GM10847 (cell line): Measurements from ENCODE around the gene ARNT2.

Source experiments
- POLR2A ChIP-seq: IDR thresholded peaks from 2 replicates; pipeline ENCODE4 v1.6.1; 2011; ENCODE audit not compliant: insufficient read length; ENCODE audit errors: extremely low read depth

ARNT2 gene

DNA sequence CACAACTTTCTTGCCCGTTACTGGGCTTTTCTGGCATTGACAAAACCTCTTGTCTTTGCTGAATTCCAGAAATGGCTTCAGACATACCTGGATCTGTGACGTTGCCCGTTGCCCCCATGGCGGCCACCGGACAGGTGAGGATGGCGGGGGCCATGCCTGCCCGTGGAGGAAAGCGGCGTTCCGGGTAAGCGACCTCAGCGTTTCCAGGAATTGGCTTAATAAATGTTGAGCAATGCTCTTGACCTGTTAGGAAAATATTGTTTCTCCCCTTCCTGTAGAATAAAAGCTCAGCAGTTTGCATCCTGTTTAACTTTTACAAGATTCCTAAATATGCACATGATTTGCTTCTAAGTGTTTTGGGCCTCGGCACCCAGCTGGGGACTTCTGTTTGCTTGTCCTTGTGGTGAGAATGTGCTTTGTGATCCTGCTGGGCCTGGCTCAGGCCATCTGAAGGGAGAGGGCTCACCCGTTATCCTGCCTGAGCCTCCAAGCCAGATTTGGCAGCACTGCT lies 46.7 kb downstream of the ARNT2 start:
- no peak for TF ChIP-seq POLR2A

DNA sequence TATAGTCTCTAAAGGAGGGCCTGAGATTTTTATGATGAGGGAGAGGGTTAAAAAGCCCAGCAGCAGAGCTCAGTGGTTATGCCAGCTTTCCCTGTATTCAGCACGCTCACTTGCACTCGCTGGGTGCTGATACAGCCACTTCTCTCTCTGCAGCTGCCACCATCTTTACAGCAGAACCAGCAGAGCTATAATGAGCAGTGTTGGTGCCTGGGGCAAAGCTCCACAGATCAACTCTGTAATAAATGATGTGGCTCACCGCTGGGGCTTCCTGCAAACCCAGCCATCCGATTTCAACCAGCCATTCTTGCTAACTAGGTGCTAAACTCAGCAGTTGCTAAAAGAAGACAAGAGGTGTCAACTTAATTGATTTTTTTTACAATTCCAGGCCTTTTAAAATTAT lies 48.0 kb downstream of the ARNT2 start:
- no peak for TF ChIP-seq POLR2A

- TF ChIP-seq POLR2A: no peak
These were observed 51.0 kb downstream of the ARNT2 start for GRCh38 chr15:80455051-80455648.

DNA sequence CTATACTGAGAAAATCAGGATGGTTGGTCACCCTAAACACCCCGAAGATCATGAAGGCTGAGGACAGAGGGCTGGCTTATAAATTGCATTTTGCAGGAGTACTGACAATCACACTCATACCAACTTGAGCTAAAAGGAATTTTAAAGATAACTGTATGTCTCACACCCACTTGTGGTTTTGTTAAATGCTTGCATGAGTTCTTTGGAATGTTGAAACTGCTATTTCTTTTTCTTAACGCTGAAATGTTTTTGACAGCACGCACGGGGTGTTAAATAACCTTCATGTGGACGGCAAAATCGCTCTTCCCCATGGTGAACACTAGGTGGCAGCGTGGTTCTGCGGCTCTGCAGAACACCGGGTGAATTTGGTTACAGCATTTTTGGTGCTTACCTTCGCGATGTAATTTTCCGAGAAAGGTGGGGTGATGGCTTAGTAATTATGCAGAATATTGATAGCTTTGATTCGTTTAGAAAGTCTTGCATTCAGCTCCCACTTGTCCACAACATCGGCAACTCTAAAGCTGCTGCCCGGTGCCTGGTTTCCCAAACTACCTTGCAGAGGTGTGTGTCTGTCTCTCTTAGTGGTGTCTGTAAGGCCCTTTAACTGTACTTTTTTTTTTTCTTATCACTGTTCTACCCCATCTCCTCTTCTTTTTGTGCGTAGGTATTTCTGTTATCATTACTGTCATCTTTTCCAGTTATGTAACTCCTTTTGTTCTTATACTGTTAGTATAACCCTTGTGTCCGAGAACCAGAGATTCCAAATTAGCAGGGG lies 51.7 kb downstream of the ARNT2 start:
- TF ChIP-seq POLR2A: no peak

- TF ChIP-seq POLR2A: no peak
These were observed 52.6 kb downstream of the ARNT2 start for GRCh38 chr15:80456517-80457492.

DNA sequence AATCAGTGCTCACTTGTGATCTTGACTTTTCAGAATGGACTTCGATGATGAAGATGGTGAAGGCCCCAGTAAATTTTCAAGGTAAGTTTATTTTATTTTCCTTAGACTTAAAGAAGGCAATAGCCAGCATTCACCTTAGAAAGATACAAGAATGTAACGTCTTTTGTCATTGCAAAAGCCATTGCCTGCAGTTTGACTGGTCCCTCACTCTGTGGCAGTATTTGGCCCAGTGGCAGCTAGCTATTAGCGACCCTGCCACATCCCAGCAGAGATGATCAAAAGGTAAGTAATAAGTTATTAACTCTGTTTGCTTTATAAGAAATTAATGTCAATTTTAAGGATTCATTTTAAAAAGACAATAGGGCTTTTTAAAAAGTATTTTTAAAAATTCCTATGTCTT lies 53.7 kb downstream of the ARNT2 start:
- TF ChIP-seq POLR2A: no peak

DNA sequence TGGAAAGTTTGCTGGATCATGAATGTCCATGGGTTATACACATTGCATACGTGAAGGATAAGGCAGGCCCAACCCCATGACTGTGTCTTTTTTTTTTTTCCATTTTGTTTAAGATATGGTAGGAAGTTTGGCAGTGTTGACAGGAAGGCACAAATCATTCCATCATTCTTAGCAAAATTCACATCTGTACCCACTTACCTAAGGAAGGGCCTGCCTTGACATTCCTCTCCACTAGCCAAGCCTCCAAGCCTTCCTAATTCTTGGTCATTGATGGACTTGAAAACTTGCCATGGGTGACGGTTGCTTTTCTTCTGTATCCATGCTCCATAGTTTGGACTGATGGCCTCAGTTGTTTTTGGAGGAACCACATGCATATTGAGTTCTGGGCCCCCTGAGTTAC lies 54.4 kb downstream of the ARNT2 start:
- no peak for TF ChIP-seq POLR2A

GRCh38 chr15:80459380-80459779 lies 55.2 kb downstream of the ARNT2 start:
- TF ChIP-seq POLR2A: no peak

DNA sequence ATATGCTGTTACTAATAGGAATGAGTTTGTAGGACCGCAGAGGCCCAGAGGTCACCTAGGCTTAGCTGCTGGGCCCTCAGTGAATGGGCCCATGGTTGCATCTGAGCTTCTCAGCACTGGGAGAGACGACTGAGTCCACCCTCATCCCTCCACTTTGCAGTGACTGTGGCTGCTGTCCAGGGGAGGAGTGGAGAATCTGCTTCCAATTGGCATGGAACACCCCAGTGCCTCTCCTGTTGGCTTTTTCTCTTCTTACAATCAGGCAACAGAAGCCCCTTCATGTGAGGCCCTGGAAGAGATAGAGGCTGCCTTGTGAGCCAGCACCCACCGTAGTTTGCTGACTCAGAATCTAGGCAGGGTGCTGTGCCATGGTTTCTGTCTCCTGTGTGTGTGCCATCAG lies 55.6 kb downstream of the ARNT2 start:
- TF ChIP-seq POLR2A: no peak

GRCh38 chr15:80461356-80462095 lies 57.3 kb downstream of the ARNT2 start:
- TF ChIP-seq POLR2A: no peak

DNA sequence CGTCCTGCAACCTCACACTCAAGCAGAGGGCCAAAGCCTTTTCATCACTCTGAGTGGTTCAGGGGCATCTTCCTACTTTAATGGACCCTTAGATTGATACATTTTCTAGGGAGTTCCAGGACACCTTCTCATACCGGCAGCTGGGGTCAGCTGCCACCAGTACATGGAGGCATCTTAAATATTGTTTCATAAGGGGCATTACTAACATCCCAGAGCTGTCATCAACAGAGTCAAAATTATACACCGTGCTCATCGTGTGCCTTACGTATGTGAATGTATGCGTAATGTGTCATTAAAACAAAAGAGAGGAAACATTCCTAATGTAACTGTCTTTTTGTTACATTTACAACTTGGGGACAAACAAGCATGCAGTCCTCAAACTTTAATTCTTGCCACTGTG lies 57.9 kb downstream of the ARNT2 start:
- TF ChIP-seq POLR2A: no peak

DNA sequence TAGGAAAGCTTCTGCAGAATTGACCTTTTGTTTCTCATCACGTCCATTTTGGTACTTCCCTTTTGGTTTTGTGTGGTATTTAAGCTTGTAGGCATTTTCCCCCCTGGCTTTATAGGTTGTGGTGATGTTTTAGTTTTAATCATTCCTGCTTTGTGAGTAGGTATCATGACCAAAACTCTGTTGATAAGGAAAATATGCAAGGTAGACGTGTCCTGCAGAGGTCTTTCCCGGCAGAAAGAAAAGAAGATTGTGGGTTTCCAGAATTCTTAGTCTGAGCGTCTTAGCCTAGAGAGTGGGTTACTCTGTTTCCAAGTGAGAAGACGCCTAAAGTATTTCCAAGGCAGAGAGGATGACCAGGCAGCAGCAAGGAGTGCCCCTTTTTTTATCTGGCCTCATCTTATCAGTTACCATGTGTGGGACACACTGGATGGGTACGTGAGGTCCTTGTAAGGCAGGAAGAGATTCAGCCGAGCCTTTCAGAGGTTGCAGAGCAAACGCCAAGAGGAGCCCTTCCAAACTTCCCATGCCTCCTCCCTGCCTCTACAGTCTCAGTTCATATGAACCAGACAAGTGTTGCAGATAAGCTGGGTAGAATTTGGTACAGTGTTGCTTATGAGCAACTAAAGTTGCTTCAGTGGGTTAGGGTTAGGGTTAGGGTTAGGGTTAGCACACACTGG lies 58.8 kb downstream of the ARNT2 start:
- TF ChIP-seq POLR2A: no peak

DNA sequence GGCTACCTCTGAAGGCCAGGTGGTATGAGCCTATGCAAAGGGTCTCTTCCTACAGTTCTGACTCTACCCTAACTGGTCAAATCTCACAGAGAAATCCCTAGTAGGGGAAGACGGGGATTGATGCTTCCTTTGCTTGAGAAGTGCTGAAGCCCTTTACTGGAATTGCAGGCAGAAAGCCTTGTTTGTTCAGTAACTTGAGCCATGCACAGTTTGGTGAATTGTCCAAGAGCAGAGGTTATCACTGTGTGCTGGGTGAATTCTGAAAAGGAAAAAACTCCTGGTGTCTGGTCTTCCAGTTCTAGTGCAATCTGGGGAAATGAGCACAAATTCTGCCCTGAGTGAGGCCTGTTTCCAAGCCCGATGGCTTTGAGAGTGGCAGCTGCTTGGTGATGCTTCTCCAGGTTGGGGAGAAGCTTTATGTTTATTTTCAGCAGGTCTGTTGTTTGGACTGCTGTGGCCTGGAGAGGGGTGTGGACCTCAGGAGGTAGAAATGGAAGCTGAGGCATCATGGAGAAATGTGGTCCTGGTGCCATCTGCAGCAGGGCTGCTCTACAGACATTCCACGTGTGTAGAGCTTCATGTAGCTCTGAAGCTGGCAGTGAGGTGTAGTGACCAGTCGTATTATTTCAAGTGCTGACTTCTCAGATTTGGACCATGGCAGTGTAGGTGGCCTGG lies 60.9 kb downstream of the ARNT2 start:
- no peak for TF ChIP-seq POLR2A

DNA sequence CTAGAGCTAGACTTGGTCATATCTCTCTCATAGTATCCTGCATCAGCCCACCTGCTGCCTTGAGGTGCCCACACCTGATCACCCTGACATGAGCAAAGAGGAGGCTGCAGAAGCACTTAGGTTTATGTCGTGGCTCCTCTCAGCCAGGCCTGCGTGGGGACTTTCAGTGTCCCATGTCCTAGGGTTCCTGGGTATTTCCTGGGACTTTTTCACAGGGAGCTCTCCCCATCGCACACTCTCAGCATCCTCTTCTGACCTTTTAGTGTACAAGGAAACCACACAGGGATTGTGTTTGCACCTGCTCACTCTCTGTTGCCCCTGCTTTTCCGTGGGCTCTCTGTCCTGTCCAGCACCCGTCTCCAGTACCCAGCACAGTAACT lies 61.4 kb downstream of the ARNT2 start:
- no peak for TF ChIP-seq POLR2A
